ENCODE results near the gene TMEM220.

DNA sequence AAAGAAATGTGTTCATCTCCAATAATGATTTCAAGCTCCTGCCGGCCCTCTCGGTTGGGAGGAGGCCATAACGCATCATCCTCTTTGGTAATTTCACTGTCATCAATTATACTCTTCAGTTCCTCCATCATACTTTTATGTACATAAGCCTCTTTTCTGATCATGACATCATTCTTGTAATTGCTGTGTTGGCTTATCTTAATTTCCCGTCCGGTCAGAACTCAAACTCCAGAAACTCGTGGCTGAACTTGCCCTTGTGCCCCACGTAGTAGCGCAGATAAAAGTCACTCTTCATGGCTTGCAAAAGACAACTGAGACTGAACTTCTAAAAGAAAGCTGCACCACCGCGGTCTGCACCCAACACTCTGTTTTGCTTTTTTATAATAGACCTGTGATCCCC, 13.6 kb downstream of the TMEM220 start:
- TF ChIP-seq TARDBP (IDR thresholded peaks at IDR 0.05) (no peak), SP1 (IDR thresholded peaks at IDR 0.05) (no peak), HDGF (IDR thresholded peaks at IDR 0.05; ENCODE audit: borderline replicate concordance) (no peak), ZNF384 (IDR thresholded peaks at IDR 0.05) (no peak)

Data from HEK293T (cell line).